HepG2 (cell line): ENCODE data around the gene GTF2A2. TPM values are rescaled to one million over a fixed set of nuclear protein-coding genes. Genes with fewer than 3 reads are reported as not detected.

Experiments
- CHD4 ChIP-seq: fragments of 200-600 bp; sonication (generic); IDR thresholded peaks from 2 replicates; pipeline ENCODE4 v1.7.0; 2017; ENCODE audit warnings: mild to moderate bottlenecking, low read length, borderline replicate concordance
- CREB1 ChIP-seq, 2 experiments: fragments of 450-650 bp in 1 of 2; IDR thresholded peaks; 2 replicates each; pipeline ENCODE4 v1.6.1; 2016 to 2017; ENCODE audit warnings: control low read depth in 1 of 2, mild to moderate bottlenecking in 1 of 2, missing compliant biosample characterization in 1 of 2, missing genetic modification characterization in 1 of 2
- CREB3 ChIP-seq: sonication (generic); formaldehyde crosslinking; IDR thresholded peaks from 2 replicates; pipeline ENCODE4 v1.5.0; 2020; ENCODE audit warnings: missing genetic modification reagents
- CREM ChIP-seq, 2 experiments: sonication (generic) in 1 of 2; formaldehyde crosslinking in 1 of 2; IDR thresholded peaks; 2 replicates each; pipeline versions ENCODE4 v1.4.0 to v1.6.1; 2016 to 2020; ENCODE audit warnings: antibody characterized with exemption in 1 of 2, mild to moderate bottlenecking in 1 of 2, missing genetic modification reagents in 1 of 2
- GMEB1 ChIP-seq: sonication (generic); formaldehyde crosslinking; IDR thresholded peaks from 2 replicates; pipeline ENCODE4 v1.5.1; 2020; ENCODE audit warnings: missing genetic modification reagents, mild to moderate bottlenecking, borderline replicate concordance
- KAT7 ChIP-seq: IDR thresholded peaks from 2 replicates; pipeline ENCODE4 v1.6.1; 2018; ENCODE audit warnings: borderline replicate concordance, missing compliant biosample characterization
- KDM5A ChIP-seq: fragments of 200-600 bp; sonication (generic); IDR thresholded peaks from 2 replicates; pipeline ENCODE4 v1.7.0; 2018; ENCODE audit warnings: antibody characterized with exemption, mild to moderate bottlenecking, low read length, borderline replicate concordance
- KDM6A ChIP-seq: IDR thresholded peaks from 2 replicates; pipeline ENCODE4 v1.6.1; 2016; ENCODE audit warnings: low read depth
- KLF16 ChIP-seq, 2 experiments: sonication (generic) in 1 of 2; formaldehyde crosslinking in 1 of 2; IDR thresholded peaks; 2 replicates each; pipeline versions ENCODE4 v1.6.1 to v1.8.0; 2016 to 2023; ENCODE audit warnings: missing genetic modification reagents in 2 of 2, missing compliant biosample characterization in 1 of 2
- KLF9 ChIP-seq: IDR thresholded peaks from 2 replicates; pipeline ENCODE4 v1.6.1; 2016; ENCODE audit warnings: low read depth
- MZF1 ChIP-seq: sonication (generic); formaldehyde crosslinking; IDR thresholded peaks from 2 replicates; pipeline ENCODE4 v1.8.1; 2023; ENCODE audit warnings: mild to moderate bottlenecking, missing genetic modification reagents, borderline replicate concordance
- PHF20 ChIP-seq: sonication (generic); formaldehyde crosslinking; IDR thresholded peaks from 2 replicates; pipeline ENCODE4 v1.5.0; 2020; ENCODE audit warnings: mild to moderate bottlenecking, missing genetic modification reagents
- REXO4 ChIP-seq: sonication (generic); formaldehyde crosslinking; IDR thresholded peaks from 2 replicates; pipeline ENCODE4 v1.8.0; 2022; ENCODE audit warnings: missing genetic modification reagents, mild to moderate bottlenecking, borderline replicate concordance
- SNAPC4 ChIP-seq: sonication (generic); formaldehyde crosslinking; IDR thresholded peaks from 2 replicates; pipeline ENCODE4 v1.4.0; 2020; ENCODE audit warnings: mild to moderate bottlenecking, missing genetic modification reagents
- TEAD3 ChIP-seq: optimal IDR thresholded peaks from 2 replicates; pipeline ENCODE3; 2016; ENCODE audit warnings: borderline replicate concordance
- ZMYM3 ChIP-seq: sonication (generic); formaldehyde crosslinking; IDR thresholded peaks from 2 replicates; pipeline ENCODE4 v1.5.1; 2020; ENCODE audit warnings: mild to moderate bottlenecking, missing genetic modification reagents
- ZNF264 ChIP-seq: sonication (generic); formaldehyde crosslinking; IDR thresholded peaks from 2 replicates; pipeline ENCODE4 v1.4.0; 2020; ENCODE audit warnings: missing genetic modification reagents
- ZNF570 ChIP-seq: sonication (generic); formaldehyde crosslinking; IDR thresholded peaks from 2 replicates; pipeline ENCODE4 v1.4.0; 2020; ENCODE audit warnings: mild to moderate bottlenecking, missing genetic modification reagents, borderline replicate concordance
- ZNF660 ChIP-seq: sonication (generic); formaldehyde crosslinking; IDR thresholded peaks from 2 replicates; pipeline ENCODE4 v1.5.1; 2020; ENCODE audit warnings: mild to moderate bottlenecking, low read depth, missing genetic modification reagents, borderline replicate concordance
- polyA plus RNA-seq, 8 experiments: library from polyadenylated mRNA; depleted of rRNA in 3 of 8; stranded (reverse) in 7 of 8; unstranded in 1 of 8; fragments of >200 nt; fragmentation: Illumina TruSeq in 4 of 8; extraction: Trizol in 4 of 8; gene quantifications; 2 replicates each; pipeline versions ENCODE4 v1.2.1 to v1.2.3, GENCODE V29; 2011 to 2016; ENCODE audit warnings: low read depth in 4 of 8, missing spikeins in 1 of 8, mixed read lengths in 1 of 8; ENCODE audit not compliant: insufficient read depth in 1 of 8
- total RNA-seq, 5 experiments: library from RNA; depleted of rRNA; stranded (reverse); fragments of >200 nt; fragmentation: Illumina TruSeq; extraction: Trizol; gene quantifications; 2 replicates each; pipeline ENCODE4 v1.2.3, GENCODE V29; 2016; ENCODE audit warnings: low read depth in 1 of 5

GTF2A2 gene
- total and polyA plus RNA-seq, 2 of the 13 experiments (the other 11 are each of a cell fraction or from before 2014, with no cell fraction given): 24.4 to 106 TPM

DNA sequence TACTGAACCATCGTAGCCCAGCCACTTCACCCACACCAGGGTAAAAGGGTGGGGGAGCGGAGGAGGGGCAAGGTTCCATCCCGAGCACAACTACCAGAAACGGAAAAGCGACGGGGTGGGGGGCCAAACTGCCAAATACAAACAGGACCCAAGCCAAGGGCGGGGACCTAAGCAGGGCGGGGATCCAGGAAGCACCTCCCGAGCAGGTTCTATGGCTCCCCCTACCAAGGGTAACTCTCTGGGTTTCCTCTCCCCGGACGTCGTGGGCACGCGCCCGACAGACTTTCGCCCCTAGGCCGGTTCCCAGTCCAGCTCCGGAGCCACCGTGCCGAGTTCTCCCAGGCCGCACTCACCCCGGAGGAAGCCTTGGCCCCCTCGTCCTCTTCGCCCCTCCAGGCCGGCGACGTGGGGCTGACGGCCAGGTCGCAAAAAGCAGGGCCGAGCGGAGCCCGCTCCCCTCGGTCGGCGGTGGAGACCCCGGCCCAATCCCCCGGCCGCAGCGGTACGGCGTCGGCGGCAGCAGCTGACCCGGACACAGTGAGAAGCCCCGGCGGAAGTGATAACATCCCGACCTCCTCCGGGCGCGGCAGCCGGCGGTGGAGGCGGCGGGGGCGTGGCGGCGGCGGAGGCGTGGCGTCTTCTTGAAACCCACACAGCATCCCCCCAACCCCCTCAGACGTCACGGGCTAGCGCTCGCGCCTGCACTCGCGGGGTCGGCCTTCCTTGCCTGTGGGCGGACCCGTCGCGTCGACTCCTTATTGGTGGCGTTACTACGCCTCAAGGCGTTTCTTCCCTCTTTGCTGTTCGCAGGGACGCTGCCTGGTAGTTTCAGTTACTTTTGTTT lies 31.7 kb upstream of the GTF2A2 start, which contains the start of gene BNIP2 (continued):
- TF ChIP-seq CHD4: no peak
- 0 out of 2 replicates have a peak, but pooled peaks have one; percentile 49 for TF ChIP-seq REXO4 (CRISPR knock-in tag)
- TF ChIP-seq SNAPC4 (CRISPR knock-in tag): no peak
- peak; percentile 28 for TF ChIP-seq TEAD3 (CRISPR knock-in tag)
- TF ChIP-seq ZNF570 (CRISPR knock-in tag): no peak
- 0 out of 2 replicates have a peak, but pooled peaks have one; percentile 64 for TF ChIP-seq KLF9 (CRISPR knock-in tag)
- TF ChIP-seq KAT7 (CRISPR knock-in tag): peak; percentile 87; the same call in 1 of the 2 replicates
- 0 out of 2 replicates have a peak, but pooled peaks have one; percentile 3 for TF ChIP-seq ZMYM3 (CRISPR knock-in tag)
- peak; percentile 88 for TF ChIP-seq GMEB1 (CRISPR knock-in tag)
- TF ChIP-seq KDM5A: peak; percentile 74
- TF ChIP-seq ZNF264 (CRISPR knock-in tag): no peak
- peak; percentile 45 for TF ChIP-seq CREM (IDR thresholded peaks at IDR 0.05)
- no peak for TF ChIP-seq CREM (CRISPR knock-in tag; IDR thresholded peaks at IDR 0.05)
- TF ChIP-seq KLF16 (CRISPR knock-in tag; IDR thresholded peaks at IDR 0.05): peak in 1 of 2 experiments; percentile 81; a peak in 1 of 4 replicates
- peak; percentile 86 for TF ChIP-seq CREB1 (IDR thresholded peaks at IDR 0.05)
- TF ChIP-seq CREB1 (CRISPR knock-in tag; IDR thresholded peaks at IDR 0.05): peak; percentile 76
- TF ChIP-seq CREB3 (CRISPR knock-in tag): no peak
- TF ChIP-seq MZF1 (CRISPR knock-in tag): no peak
- no peak for TF ChIP-seq KDM6A (CRISPR knock-in tag)
- no peak for TF ChIP-seq ZNF660 (CRISPR knock-in tag)
- TF ChIP-seq PHF20 (CRISPR knock-in tag): peak; percentile 87; the same call in 1 of the 2 replicates
